Keratinocyte (primary cell): ENCODE measurements around the gene STPG4. TPM values are rescaled to one million over a fixed set of nuclear protein-coding genes. Genes with fewer than 3 reads are reported as not detected.

Experiments used
- DNase-seq: peaks from one replicate; pipeline ENCODE4 v3.0.0-alpha.2; 2011; ENCODE audit warnings: low read depth, missing footprints, low spot score
- FAIRE-seq: peaks from 2 replicates; lab custom pipeline; 2011; peaks lifted over from hg19 to GRCh38; lab: Jason Lieb, UNC
- H2AFZ ChIP-seq: 2 replicates; pipeline ENCODE4 v1.6.0; 2012; ENCODE audit warnings: low read length, control low read depth, inconsistent platforms; ENCODE audit not compliant: control insufficient read depth
- H3K27ac ChIP-seq: 2 replicates; pipeline ENCODE4 v1.5.1; 2011; ENCODE audit warnings: low read length; ENCODE audit not compliant: control insufficient read depth, insufficient read depth
- H3K27me3 ChIP-seq: 3 replicates; pipeline ENCODE4 v1.6.0; 2011; ENCODE audit warnings: low read length; ENCODE audit not compliant: control insufficient read depth, insufficient read depth; ENCODE audit errors: extremely low read depth
- H3K36me3 ChIP-seq, 2 experiments: 2 replicates in 1 of 2; 3 replicates in 1 of 2; pipeline ENCODE4 v1.5.1; 2011; ENCODE audit warnings: low read length in 2 of 2, mild to moderate bottlenecking in 1 of 2; ENCODE audit not compliant: control insufficient read depth in 2 of 2, insufficient read depth in 2 of 2; ENCODE audit errors: extremely low read depth in 1 of 2
- H3K4me1 ChIP-seq: 3 replicates; pipeline ENCODE4 v1.5.1; 2011; ENCODE audit warnings: low read length; ENCODE audit not compliant: control insufficient read depth, insufficient read depth; ENCODE audit errors: extremely low read depth
- H3K4me2 ChIP-seq: 3 replicates; pipeline ENCODE4 v1.6.0; 2011; ENCODE audit warnings: low read depth, low read length; ENCODE audit not compliant: control insufficient read depth, insufficient read depth; ENCODE audit errors: extremely low read depth
- H3K4me3 ChIP-seq, 3 experiments: fragments of 200-600 bp in 1 of 3; sonication (generic) in 1 of 3; 2 replicates in 2 of 3; 3 replicates in 1 of 3; pipeline ENCODE4 v1.5.1; 2011 to 2016; ENCODE audit warnings: low read length in 3 of 3, mild to moderate bottlenecking in 3 of 3, control low read depth in 2 of 3, inconsistent platforms in 1 of 3, low read depth in 1 of 3, mixed read lengths in 1 of 3, mixed run types in 1 of 3, moderate library complexity in 1 of 3; ENCODE audit not compliant: control insufficient read depth in 2 of 3, insufficient read depth in 2 of 3; ENCODE audit errors: extremely low read depth in 1 of 3
- H3K79me2 ChIP-seq: 2 replicates; pipeline ENCODE4 v1.6.0; 2012; ENCODE audit warnings: low read length; ENCODE audit not compliant: control insufficient read depth, insufficient read depth
- H3K9ac ChIP-seq: 3 replicates; pipeline ENCODE4 v1.6.0; 2011; ENCODE audit warnings: low read length; ENCODE audit not compliant: control insufficient read depth, insufficient read depth; ENCODE audit errors: extremely low read depth
- H3K9me1 ChIP-seq: 3 replicates; pipeline ENCODE4 v1.6.0; 2011; ENCODE audit warnings: low read length; ENCODE audit not compliant: control insufficient read depth, insufficient read depth; ENCODE audit errors: extremely low read depth
- H3K9me3 ChIP-seq: 2 replicates; pipeline ENCODE4 v1.5.1; 2012; ENCODE audit warnings: low read depth, low read length; ENCODE audit not compliant: control insufficient read depth
- H4K20me1 ChIP-seq: 3 replicates; pipeline ENCODE4 v1.6.0; 2011; ENCODE audit warnings: low read length; ENCODE audit not compliant: control insufficient read depth, insufficient read depth; ENCODE audit errors: extremely low read depth
- CTCF ChIP-seq, 3 experiments: IDR thresholded peaks in 1 of 3; conservative IDR thresholded peaks in 1 of 3; optimal IDR thresholded peaks in 1 of 3; 2 replicates in 2 of 3; 3 replicates in 1 of 3; pipeline versions ENCODE3 to v1.5.1; 2011; ENCODE audit warnings: low read length in 3 of 3, mild to moderate bottlenecking in 3 of 3, moderate library complexity in 2 of 3, control low read depth in 1 of 3, inconsistent platforms in 1 of 3; ENCODE audit not compliant: insufficient read depth in 2 of 3; ENCODE audit errors: extremely low read depth in 1 of 3
- EZH2 ChIP-seq: IDR thresholded peaks from one replicate; pipeline ENCODE4 v1.6.1; 2012; ENCODE audit warnings: inconsistent platforms, mild to moderate bottlenecking, low read length, moderate library complexity
- dilution Hi-C: fragments of 300-500 bp; cut with MboI; formaldehyde crosslinking; loops from one replicate; pipeline ENCODE4 v1.7.0; 2020; ENCODE audit warnings: low sequenced_read_pairs; ENCODE audit not compliant: extremely low pct_ligation_motif_present
- polyA plus RNA-seq, 5 experiments: library from polyadenylated mRNA; depleted of rRNA in 3 of 5; stranded (reverse) in 3 of 5; stranded (forward) in 1 of 5; unstranded in 1 of 5; fragments of >200 nt; gene quantifications; 1 replicate in 1 of 5; 2 replicates in 3 of 5; 3 replicates in 1 of 5; pipeline versions ENCODE4 v1.2.1 to v1.2.3, GENCODE V29; 2011 to 2012; ENCODE audit warnings: missing spikeins in 2 of 5, low read depth in 1 of 5, low replicate concordance in 1 of 5

Gene STPG4
- polyA plus RNA-seq, 1 donor (not counting 4 experiments of a cell fraction or from before 2014, with no cell fraction given): 0.26 TPM

GRCh38 chr2:47041063-47041462, 114.0 kb downstream of the STPG4 start:
- Histone ChIP-seq H3K9ac (no peak overlapping the region), H3K9me1 (no peaks in the 10 kb centered on the region), H3K4me2 (no peak overlapping the region), H2AFZ (no peak overlapping the region), H3K4me3 (no peak overlapping the region), H4K20me1 (no peaks in the 10 kb centered on the region), H3K9me3 (no peaks in the 10 kb centered on the region), H3K27ac (no peak overlapping the region), H3K79me2 (no peaks in the 10 kb centered on the region), H3K4me1 (peaks cover 37% of the 10 kb centered on the region), H3K36me3 (peaks cover 1 to 5% of the 10 kb centered on the region in 2 experiments), H3K27me3 (no peaks in the 10 kb centered on the region)
- dilution Hi-C loops: no loop called here
- no peak for DNase-seq
- TF ChIP-seq CTCF (optimal IDR thresholded peaks at IDR 0.05 in 1 of 3, IDR thresholded peaks at IDR 0.05 in 1 of 3, conservative IDR thresholded peaks at IDR 0.05 in 1 of 3; ENCODE audit: extremely low read depth in 1 of 3, insufficient read depth in 2 of 3, low read length in 3 of 3) (no peak), EZH2 (no peak)
- FAIRE-seq: no peak

- Histone ChIP-seq H3K9me1 (no peaks in the 10 kb centered on the region), H3K36me3 (peaks cover 1% of the 10 kb centered on the region in 2 experiments), H3K4me1 (peaks cover 37% of the 10 kb centered on the region), H3K27ac (no peak overlapping the region), H3K27me3 (no peaks in the 10 kb centered on the region), H3K4me2 (no peak overlapping the region), H3K79me2 (no peaks in the 10 kb centered on the region), H3K4me3 (no peak overlapping the region), H3K9ac (no peak overlapping the region), H3K9me3 (no peaks in the 10 kb centered on the region), H2AFZ (no peak overlapping the region), H4K20me1 (no peaks in the 10 kb centered on the region)
- dilution Hi-C loops: no loop called here
- FAIRE-seq (no peak), DNase-seq (no peak)
- TF ChIP-seq CTCF (optimal IDR thresholded peaks at IDR 0.05 in 1 of 3, IDR thresholded peaks at IDR 0.05 in 1 of 3, conservative IDR thresholded peaks at IDR 0.05 in 1 of 3; ENCODE audit: extremely low read depth in 1 of 3, insufficient read depth in 2 of 3, low read length in 3 of 3) (no peak), EZH2 (no peak)
These were observed 114.5 kb downstream of the STPG4 start for GRCh38 chr2:47040651-47041050.
